Fibroblast of lung (primary cell): ENCODE data around the gene NEK7. TPM values are rescaled to one million over a fixed set of nuclear protein-coding genes. Genes with fewer than 3 reads are reported as not detected.
A peak's percentile ranks its signal among the peaks of the same experiment; 100 is the strongest.

Experiments used
- DNase-seq, 2 donors: peaks; one replicate each; pipeline versions ENCODE4 v3.0.0 to v3.0.0-alpha.2; 2010; ENCODE audit warnings: low read depth in 2 of 2
- H2AFZ ChIP-seq: 2 replicates; pipeline ENCODE4 v1.5.1; 2012; ENCODE audit warnings: low read length, control low read depth, inconsistent platforms
- H3K27ac ChIP-seq: 2 replicates; pipeline ENCODE4 v1.5.1; 2011; ENCODE audit warnings: low read length, control low read depth; ENCODE audit not compliant: insufficient read depth
- H3K27me3 ChIP-seq: 2 replicates; pipeline ENCODE4 v1.5.1; 2011; ENCODE audit warnings: mild to moderate bottlenecking, low read length; ENCODE audit not compliant: control insufficient read depth, insufficient read depth
- H3K36me3 ChIP-seq: 2 replicates; pipeline ENCODE4 v1.5.1; 2011; ENCODE audit warnings: low read length; ENCODE audit not compliant: control insufficient read depth, insufficient read depth
- H3K4me1 ChIP-seq: 2 replicates; pipeline ENCODE4 v1.5.1; 2011; ENCODE audit warnings: low read length; ENCODE audit not compliant: control insufficient read depth, insufficient read depth; ENCODE audit errors: extremely low read depth
- H3K4me2 ChIP-seq: 2 replicates; pipeline ENCODE4 v1.5.1; 2011; ENCODE audit warnings: low read length, control low read depth; ENCODE audit not compliant: insufficient read depth; ENCODE audit errors: extremely low read depth
- H3K4me3 ChIP-seq, 4 experiments: fragments of 200-600 bp in 1 of 4; sonication (generic) in 1 of 4; replicated peaks in 1 of 4; 2 replicates each; pipeline ENCODE4 v1.5.1; 2011 to 2016; ENCODE audit warnings: low read length in 4 of 4, low read depth in 3 of 4, mild to moderate bottlenecking in 3 of 4, control low read depth in 2 of 4, inconsistent platforms in 1 of 4, mixed read lengths in 1 of 4; ENCODE audit not compliant: insufficient read depth in 1 of 4; ENCODE audit errors: control extremely low read depth in 1 of 4
- H3K79me2 ChIP-seq: 2 replicates; pipeline ENCODE4 v1.5.1; 2012; ENCODE audit warnings: mild to moderate bottlenecking, low read length, inconsistent platforms; ENCODE audit not compliant: control insufficient read depth, insufficient read depth
- H3K9ac ChIP-seq: 2 replicates; pipeline ENCODE4 v1.5.1; 2011; ENCODE audit warnings: mild to moderate bottlenecking, low read length, control low read depth; ENCODE audit not compliant: insufficient read depth
- H3K9me3 ChIP-seq: 2 replicates; pipeline ENCODE4 v1.5.1; 2012; ENCODE audit warnings: low read depth, low read length; ENCODE audit not compliant: control insufficient read depth, insufficient read depth
- H4K20me1 ChIP-seq: 2 replicates; pipeline ENCODE4 v1.5.1; 2011; ENCODE audit warnings: low read length; ENCODE audit not compliant: control insufficient read depth, insufficient read depth; ENCODE audit errors: extremely low read depth
- CTCF ChIP-seq, 2 donors: IDR thresholded peaks in 1 of 2; conservative IDR thresholded peaks in 1 of 2; 1 replicate in 1 of 2; 2 replicates in 1 of 2; pipeline ENCODE4 v1.5.1; 2011 to 2012; ENCODE audit warnings: low read length in 2 of 2, control low read depth in 1 of 2, inconsistent platforms in 1 of 2, low read depth in 1 of 2, mild to moderate bottlenecking in 1 of 2
- EZH2 ChIP-seq: IDR thresholded peaks from 2 replicates; pipeline ENCODE4 v1.5.1; 2012; ENCODE audit warnings: low read length, control low read depth, mild to moderate bottlenecking; ENCODE audit errors: missing control alignments
- polyA plus RNA-seq, 2 donors: library from polyadenylated mRNA; depleted of rRNA in 1 of 2; stranded (reverse) in 1 of 2; unstranded in 1 of 2; fragments of >200 nt; gene quantifications; 2 replicates each; pipeline ENCODE4 v1.2.1, GENCODE V29; 2011 to 2012; ENCODE audit warnings: missing spikeins in 1 of 2
- total RNA-seq: library from RNA; depleted of rRNA; stranded (reverse); fragments of >200 nt; gene quantifications from 2 replicates; pipeline ENCODE4 v1.2.1, GENCODE V29; 2014

The NEK7 gene
- total and polyA plus RNA-seq, 2 donors (not counting 1 experiment from before 2014, with no cell fraction given), result 90.5 to 207 TPM

GRCh38 chr1:198272492-198272891 lies 115.7 kb downstream of the NEK7 start:
- Histone ChIP-seq H2AFZ (no peak overlapping the region), H3K4me2 (no peak overlapping the region), H3K27ac (no peak overlapping the region), H3K4me3 (no peak overlapping the region), H3K4me1 (no peaks in the 10 kb centered on the region), H3K36me3 (no peaks in the 10 kb centered on the region), H3K27me3 (no peaks in the 10 kb centered on the region), H4K20me1 (no peaks in the 10 kb centered on the region), H3K9ac (no peak overlapping the region), H3K9me3 (no peaks in the 10 kb centered on the region), H3K79me2 (no peaks in the 10 kb centered on the region)
- DNase-seq, result peak in 1 of 2 donors; percentile 80
- TF ChIP-seq CTCF (conservative IDR thresholded peaks at IDR 0.05 in 1 of 2, IDR thresholded peaks at IDR 0.05 in 1 of 2; ENCODE audit: low read depth in 1 of 2, low read length in 2 of 2) (no peak), EZH2 (no peak)

- no peaks in the 10 kb centered on the region for H3K36me3 ChIP-seq
- no peak overlapping the region for H3K9ac ChIP-seq
- TF ChIP-seq CTCF (conservative IDR thresholded peaks at IDR 0.05 in 1 of 2, IDR thresholded peaks at IDR 0.05 in 1 of 2; ENCODE audit: low read depth in 1 of 2, low read length in 2 of 2) (no peak), EZH2 (no peak)
- no peaks in the 10 kb centered on the region for H4K20me1 ChIP-seq
- no peaks in the 10 kb centered on the region for H3K79me2 ChIP-seq
- H3K4me3 ChIP-seq, result no peak overlapping the region
- H2AFZ ChIP-seq, result no peak overlapping the region
- H3K4me1 ChIP-seq, result no peaks in the 10 kb centered on the region
- DNase-seq, result no peak
- no peaks in the 10 kb centered on the region for H3K27me3 ChIP-seq
- no peak overlapping the region for H3K4me2 ChIP-seq
- H3K9me3 ChIP-seq, result no peaks in the 10 kb centered on the region
- H3K27ac ChIP-seq, result no peak overlapping the region
Observed at GRCh38 chr1:198273748-198274295, 117.0 kb downstream of the NEK7 start.

- TF ChIP-seq CTCF (conservative IDR thresholded peaks at IDR 0.05 in 1 of 2, IDR thresholded peaks at IDR 0.05 in 1 of 2; ENCODE audit: low read depth in 1 of 2, low read length in 2 of 2) (peak in 1 of 2 donors; percentile 14), EZH2 (no peak)
- Histone ChIP-seq H3K79me2 (no peaks in the 10 kb centered on the region), H3K27ac (no peak overlapping the region), H3K4me1 (no peaks in the 10 kb centered on the region), H3K4me2 (no peak overlapping the region), H4K20me1 (no peaks in the 10 kb centered on the region), H3K9me3 (no peaks in the 10 kb centered on the region), H3K36me3 (no peaks in the 10 kb centered on the region), H3K4me3 (no peak overlapping the region), H3K27me3 (no peaks in the 10 kb centered on the region), H2AFZ (no peak overlapping the region), H3K9ac (no peak overlapping the region)
- peak in 1 of 2 donors; percentile 44 for DNase-seq
Observed at GRCh38 chr1:198275597-198275996, 118.8 kb downstream of the NEK7 start.
